WTC11 (cell line): Measurements from ENCODE around the gene CHIT1.

Source experiments
- CREM ChIP-seq: sonication (generic); formaldehyde crosslinking; IDR thresholded peaks from 2 replicates; pipeline ENCODE4 v1.8.1; 2022; ENCODE audit warnings: mild to moderate bottlenecking, missing genetic modification reagents, moderate library complexity
- ETV6 ChIP-seq: sonication (generic); formaldehyde crosslinking; IDR thresholded peaks from 2 replicates; pipeline ENCODE4 v1.8.1; 2022; ENCODE audit warnings: mild to moderate bottlenecking, missing genetic modification reagents
- FOXP1 ChIP-seq: sonication (generic); formaldehyde crosslinking; IDR thresholded peaks from 2 replicates; pipeline ENCODE4 v1.8.0; 2022; ENCODE audit warnings: missing genetic modification reagents, mild to moderate bottlenecking, moderate library complexity, borderline replicate concordance
- MXD4 ChIP-seq: fragments of 250-450 bp; sonication (Bioruptor Pico); IDR thresholded peaks from 2 replicates; pipeline ENCODE4 v1.8.0; 2021; ENCODE audit warnings: mild to moderate bottlenecking, moderate library complexity, borderline replicate concordance
- TP53 ChIP-seq: sonication (generic); formaldehyde crosslinking; IDR thresholded peaks from 2 replicates; pipeline ENCODE4 v1.8.1; 2023; ENCODE audit warnings: mild to moderate bottlenecking, missing genetic modification reagents
- TF ChIP-seq, protein P1 (sequence below): fragments of 200-600 bp; IDR thresholded peaks from 2 replicates; pipeline ENCODE4 v1.8.0; 2022; ENCODE audit warnings: antibody characterized with exemption
- TF ChIP-seq, protein P2 (sequence below): fragments of 250-450 bp; sonication (Bioruptor Pico); IDR thresholded peaks from 2 replicates; pipeline ENCODE4 v1.9.0; 2021; ENCODE audit warnings: mild to moderate bottlenecking
- TF ChIP-seq, protein P3 (sequence below): sonication (generic); formaldehyde crosslinking; IDR thresholded peaks from 2 replicates; pipeline ENCODE4 v1.8.0; 2022; ENCODE audit warnings: mild to moderate bottlenecking, missing genetic modification reagents
- TF ChIP-seq, protein P4 (sequence below): sonication (generic); formaldehyde crosslinking; IDR thresholded peaks from 2 replicates; pipeline ENCODE4 v1.8.0; 2022; ENCODE audit warnings: mild to moderate bottlenecking, missing genetic modification reagents
- TF ChIP-seq, protein P5 (sequence below): sonication (generic); formaldehyde crosslinking; conservative IDR thresholded peaks from 2 replicates; pipeline ENCODE4 v1.8.1; 2022; ENCODE audit warnings: mild to moderate bottlenecking, missing genetic modification reagents
- TF ChIP-seq, protein P6 (sequence below): sonication (generic); formaldehyde crosslinking; IDR thresholded peaks from 2 replicates; pipeline ENCODE4 v1.8.0; 2023; ENCODE audit warnings: missing genetic modification reagents

DNA sequence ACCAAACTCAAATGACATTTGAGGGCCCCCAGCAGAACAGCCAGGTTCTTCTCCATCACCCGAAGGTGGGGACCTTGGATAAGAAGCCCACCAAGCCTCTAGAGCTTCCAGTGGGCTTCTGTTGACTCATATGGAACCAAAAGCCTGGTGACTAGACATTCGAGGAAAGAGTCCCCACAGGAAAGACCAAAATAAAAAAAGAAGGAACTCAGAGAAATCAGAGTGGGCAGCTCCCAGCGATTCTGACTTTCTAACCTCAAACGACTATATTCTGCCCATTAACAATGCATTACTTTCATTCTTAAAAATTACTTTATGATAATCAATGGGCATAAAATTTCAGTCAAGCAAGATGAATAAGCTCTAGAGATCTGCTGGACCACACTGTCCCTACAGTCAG is 9.6 kb upstream of the CHIT1 start:
- TF ChIP-seq, protein P1, sequence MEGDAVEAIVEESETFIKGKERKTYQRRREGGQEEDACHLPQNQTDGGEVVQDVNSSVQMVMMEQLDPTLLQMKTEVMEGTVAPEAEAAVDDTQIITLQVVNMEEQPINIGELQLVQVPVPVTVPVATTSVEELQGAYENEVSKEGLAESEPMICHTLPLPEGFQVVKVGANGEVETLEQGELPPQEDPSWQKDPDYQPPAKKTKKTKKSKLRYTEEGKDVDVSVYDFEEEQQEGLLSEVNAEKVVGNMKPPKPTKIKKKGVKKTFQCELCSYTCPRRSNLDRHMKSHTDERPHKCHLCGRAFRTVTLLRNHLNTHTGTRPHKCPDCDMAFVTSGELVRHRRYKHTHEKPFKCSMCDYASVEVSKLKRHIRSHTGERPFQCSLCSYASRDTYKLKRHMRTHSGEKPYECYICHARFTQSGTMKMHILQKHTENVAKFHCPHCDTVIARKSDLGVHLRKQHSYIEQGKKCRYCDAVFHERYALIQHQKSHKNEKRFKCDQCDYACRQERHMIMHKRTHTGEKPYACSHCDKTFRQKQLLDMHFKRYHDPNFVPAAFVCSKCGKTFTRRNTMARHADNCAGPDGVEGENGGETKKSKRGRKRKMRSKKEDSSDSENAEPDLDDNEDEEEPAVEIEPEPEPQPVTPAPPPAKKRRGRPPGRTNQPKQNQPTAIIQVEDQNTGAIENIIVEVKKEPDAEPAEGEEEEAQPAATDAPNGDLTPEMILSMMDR: no peak
- TF ChIP-seq MXD4 (no peak), TP53 (CRISPR knock-in tag) (no peak), ETV6 (CRISPR knock-in tag) (no peak), FOXP1 (CRISPR knock-in tag) (no peak), CREM (CRISPR knock-in tag) (no peak)
- TF ChIP-seq, protein P2, sequence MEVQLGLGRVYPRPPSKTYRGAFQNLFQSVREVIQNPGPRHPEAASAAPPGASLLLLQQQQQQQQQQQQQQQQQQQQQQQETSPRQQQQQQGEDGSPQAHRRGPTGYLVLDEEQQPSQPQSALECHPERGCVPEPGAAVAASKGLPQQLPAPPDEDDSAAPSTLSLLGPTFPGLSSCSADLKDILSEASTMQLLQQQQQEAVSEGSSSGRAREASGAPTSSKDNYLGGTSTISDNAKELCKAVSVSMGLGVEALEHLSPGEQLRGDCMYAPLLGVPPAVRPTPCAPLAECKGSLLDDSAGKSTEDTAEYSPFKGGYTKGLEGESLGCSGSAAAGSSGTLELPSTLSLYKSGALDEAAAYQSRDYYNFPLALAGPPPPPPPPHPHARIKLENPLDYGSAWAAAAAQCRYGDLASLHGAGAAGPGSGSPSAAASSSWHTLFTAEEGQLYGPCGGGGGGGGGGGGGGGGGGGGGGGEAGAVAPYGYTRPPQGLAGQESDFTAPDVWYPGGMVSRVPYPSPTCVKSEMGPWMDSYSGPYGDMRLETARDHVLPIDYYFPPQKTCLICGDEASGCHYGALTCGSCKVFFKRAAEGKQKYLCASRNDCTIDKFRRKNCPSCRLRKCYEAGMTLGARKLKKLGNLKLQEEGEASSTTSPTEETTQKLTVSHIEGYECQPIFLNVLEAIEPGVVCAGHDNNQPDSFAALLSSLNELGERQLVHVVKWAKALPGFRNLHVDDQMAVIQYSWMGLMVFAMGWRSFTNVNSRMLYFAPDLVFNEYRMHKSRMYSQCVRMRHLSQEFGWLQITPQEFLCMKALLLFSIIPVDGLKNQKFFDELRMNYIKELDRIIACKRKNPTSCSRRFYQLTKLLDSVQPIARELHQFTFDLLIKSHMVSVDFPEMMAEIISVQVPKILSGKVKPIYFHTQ (CRISPR knock-in tag): no peak
- TF ChIP-seq, protein P3, sequence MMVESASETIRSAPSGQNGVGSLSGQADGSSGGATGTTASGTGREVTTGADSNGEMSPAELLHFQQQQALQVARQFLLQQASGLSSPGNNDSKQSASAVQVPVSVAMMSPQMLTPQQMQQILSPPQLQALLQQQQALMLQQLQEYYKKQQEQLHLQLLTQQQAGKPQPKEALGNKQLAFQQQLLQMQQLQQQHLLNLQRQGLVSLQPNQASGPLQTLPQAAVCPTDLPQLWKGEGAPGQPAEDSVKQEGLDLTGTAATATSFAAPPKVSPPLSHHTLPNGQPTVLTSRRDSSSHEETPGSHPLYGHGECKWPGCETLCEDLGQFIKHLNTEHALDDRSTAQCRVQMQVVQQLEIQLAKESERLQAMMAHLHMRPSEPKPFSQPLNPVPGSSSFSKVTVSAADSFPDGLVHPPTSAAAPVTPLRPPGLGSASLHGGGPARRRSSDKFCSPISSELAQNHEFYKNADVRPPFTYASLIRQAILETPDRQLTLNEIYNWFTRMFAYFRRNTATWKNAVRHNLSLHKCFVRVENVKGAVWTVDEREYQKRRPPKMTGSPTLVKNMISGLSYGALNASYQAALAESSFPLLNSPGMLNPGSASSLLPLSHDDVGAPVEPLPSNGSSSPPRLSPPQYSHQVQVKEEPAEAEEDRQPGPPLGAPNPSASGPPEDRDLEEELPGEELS (CRISPR knock-in tag): no peak
- TF ChIP-seq, protein P4, sequence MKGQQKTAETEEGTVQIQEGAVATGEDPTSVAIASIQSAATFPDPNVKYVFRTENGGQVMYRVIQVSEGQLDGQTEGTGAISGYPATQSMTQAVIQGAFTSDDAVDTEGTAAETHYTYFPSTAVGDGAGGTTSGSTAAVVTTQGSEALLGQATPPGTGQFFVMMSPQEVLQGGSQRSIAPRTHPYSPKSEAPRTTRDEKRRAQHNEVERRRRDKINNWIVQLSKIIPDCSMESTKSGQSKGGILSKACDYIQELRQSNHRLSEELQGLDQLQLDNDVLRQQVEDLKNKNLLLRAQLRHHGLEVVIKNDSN (CRISPR knock-in tag): no peak
- TF ChIP-seq, protein P5, sequence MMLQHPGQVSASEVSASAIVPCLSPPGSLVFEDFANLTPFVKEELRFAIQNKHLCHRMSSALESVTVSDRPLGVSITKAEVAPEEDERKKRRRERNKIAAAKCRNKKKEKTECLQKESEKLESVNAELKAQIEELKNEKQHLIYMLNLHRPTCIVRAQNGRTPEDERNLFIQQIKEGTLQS (CRISPR knock-in tag): no peak
- TF ChIP-seq, protein P6, sequence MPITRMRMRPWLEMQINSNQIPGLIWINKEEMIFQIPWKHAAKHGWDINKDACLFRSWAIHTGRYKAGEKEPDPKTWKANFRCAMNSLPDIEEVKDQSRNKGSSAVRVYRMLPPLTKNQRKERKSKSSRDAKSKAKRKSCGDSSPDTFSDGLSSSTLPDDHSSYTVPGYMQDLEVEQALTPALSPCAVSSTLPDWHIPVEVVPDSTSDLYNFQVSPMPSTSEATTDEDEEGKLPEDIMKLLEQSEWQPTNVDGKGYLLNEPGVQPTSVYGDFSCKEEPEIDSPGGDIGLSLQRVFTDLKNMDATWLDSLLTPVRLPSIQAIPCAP (CRISPR knock-in tag): no peak
